Measurements from ENCODE around the gene LRRC74B.
"Not testable (repeated sequence)": the region's sequence is repeated elsewhere in the genome, so short reads cannot be mapped to it uniquely, and the experiment has no call there.

The LRRC74B gene

DNA sequence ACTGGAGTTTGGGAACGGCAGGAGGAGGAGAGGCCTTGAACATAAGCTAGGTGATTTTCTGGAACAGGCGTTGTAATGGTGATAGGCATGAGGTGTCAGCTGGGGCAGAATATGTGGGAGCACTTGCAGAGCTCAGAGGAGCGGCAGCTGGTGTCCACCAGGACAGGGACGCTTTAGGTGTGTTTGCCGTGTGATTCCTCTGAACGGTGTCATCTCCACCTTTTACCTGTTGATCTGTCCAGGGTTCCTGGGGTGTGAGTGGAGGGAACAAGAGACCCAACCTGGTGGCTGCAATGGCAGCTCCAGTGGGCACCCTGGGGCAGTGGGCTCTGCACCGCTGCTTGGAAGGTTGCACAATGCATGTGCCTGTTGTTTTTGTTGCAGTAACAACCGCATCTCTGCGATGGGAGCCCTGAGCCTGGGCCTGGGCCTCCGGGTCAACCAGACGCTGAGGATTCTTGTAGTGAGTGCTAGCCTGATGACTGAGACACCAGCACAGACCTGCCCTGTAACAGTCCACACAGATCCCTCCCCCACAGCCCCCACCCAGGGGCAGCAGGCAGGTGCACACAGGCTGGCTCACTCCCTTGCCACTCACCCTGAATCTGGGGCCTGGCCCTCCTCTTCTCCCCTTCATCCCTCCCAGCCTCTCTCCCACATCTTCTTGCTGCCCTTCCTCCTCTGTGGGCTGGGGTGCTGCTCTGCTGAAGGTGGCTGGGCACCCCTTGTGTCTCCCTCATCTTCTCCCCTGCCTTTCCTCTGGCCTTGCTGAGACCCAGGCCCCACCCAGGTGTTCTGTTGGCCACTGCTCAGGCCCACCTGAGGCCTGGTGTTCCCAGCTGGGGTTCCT is 9.2 kb downstream of the LRRC74B start:
- DNase-seq (ENCODE audit: low spot score): peak; percentile 27

DNA sequence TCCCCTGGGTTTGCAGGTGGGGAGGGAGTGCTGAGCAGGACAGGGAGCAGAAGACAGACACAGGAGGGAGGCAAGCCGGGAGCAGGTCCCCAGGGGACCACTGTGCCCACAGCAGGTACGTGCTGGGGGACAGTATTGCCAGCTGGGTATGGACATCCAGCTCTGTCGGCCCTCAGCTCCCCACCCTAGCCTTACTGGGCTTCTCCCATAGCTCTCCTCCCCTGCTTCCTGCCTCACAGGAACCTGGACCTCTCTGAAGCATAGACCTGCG is 9.8 kb downstream of the LRRC74B start:
- DNase-seq (ENCODE audit: low spot score): no peak

DNA sequence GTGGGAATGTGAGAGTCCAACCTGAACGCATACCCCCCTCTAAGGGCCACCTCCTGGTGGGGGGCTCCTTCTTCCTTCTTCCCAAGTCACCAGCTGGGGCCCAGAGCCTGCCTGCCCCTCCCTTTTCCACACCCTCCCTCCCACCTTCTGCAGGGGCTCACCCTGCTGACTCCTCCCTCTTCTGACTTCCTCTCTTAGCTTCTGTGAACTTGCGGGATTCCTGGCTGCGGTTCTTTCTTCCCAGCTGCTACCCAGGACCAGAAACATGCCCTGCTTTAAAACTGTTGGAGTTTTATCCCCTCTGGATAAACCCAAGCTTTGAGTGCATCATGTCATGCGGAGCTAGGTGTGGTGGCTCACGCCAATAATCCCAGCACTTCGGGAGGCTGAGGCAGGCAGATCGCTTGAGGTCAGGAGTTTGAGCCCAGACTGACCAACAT is 10.2 kb downstream of the LRRC74B start:
- DNase-seq (ENCODE audit: low spot score): peak; percentile 21

DNA sequence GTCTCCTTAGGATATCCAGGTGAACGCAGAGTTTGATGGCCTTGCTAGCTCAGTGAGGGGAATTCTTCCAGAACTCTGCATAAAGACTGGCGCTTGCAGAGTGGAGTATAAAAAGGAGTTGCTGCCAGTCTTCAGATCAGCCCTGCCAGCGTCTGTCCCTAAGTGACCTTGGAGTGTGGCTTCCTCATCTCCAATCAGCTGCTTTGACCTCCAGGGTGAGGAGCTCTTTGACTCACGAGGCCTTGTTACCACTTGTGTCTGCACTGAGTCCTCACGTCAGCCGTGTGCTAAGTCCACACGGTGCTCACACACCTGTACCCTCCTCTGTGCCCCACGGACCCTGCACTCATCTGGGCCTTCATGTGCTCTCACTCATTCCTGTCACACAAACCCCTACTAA is 14.6 kb downstream of the LRRC74B start:
- DNase-seq (ENCODE audit: low spot score): not testable (repeated sequence)

DNA sequence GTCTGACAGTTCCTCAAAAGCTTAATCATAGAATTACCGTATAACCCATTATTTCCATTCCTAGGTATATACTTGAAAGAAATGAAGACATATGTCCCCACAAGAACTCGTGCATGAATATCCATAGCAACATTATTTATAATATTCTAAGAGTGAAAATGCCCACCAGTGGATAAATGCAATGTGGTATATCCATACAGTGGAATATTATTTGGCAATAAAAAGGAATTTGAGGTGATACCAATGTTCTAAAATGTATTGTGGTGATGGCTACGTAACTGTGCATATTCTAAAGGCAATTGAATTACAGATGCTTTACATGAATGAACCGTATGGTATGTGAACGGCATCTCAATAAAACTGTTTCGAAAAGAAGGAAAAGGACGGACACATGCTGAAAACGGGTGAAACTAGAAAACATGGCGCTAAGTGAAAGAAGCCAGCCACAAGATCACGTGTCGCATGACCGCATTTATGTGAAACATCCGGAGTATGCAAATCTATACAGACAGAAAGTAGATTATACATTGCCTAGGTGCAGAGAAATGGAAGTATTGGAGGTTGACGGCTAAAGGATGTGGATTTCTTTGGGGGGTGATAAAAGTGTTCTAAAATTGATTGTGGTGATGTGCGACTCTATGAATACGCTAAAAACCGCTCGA is 16.0 kb downstream of the LRRC74B start:
- DNase-seq (ENCODE audit: low spot score): not testable (repeated sequence)

DNA sequence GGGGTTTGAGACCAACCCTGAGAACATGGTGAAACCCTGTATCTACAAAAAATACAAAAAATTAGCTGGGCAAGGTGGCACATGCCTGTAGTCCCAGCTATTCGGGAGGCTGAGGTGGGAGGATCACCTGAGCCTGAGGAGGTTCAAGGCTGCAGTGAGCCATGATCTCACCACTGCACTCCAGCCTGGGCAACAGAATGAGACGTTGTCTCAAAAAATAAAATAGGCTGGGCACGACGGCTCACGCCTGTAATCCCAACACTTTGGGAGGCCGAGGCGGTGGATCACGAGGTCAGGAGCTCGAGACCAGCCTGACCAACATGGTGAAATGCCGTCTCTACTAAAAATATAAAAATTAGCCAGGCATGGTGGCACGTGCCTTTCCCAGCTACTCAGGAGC is 18.7 kb downstream of the LRRC74B start:
- not testable (repeated sequence) for DNase-seq (ENCODE audit: low spot score)

DNA sequence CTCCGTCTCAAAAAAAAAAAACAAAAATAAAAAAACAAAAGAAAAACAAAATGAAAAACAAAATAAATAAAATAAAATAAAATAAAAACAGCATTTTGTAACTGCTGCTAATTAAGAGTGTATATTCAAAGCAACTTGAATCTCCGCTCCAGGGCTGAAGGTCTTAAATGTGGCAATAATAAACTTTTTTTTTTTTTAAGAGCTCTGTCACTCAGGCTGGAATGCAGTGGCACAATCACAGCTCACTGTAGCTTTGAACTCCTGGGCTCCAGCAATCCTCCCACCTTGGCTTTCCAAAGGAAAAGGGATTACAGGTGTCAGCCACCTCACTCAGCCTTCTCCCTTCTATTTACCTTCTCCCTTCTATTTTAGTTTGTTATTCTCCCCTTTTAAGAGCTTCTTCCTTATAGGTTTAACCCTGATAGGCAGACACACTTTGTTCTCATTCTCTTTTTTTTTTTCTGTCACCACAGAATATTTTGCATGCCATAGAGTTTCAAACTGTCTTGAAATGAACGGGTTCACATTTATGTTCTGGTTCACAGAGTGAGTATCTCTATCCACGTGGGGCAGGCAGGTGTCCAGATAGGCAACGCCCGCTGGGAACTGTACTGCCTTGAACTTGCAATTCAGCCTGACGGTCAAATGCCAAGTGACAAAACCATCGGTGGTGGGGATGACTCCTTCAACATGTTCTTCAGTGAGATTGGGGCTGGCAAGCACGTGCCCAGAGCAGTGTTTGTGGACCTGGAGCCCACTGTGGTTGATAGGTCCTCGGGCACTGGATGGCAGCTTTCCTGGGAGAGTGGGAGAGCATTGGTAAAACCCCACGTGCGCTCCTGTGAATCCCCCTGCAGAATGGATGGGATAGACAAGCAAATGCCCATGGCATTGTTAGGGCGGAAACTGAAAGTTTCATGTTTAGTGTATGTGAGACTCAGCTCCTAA is 19.4 kb downstream of the LRRC74B start:
- no peak for DNase-seq (ENCODE audit: low spot score)

DNA sequence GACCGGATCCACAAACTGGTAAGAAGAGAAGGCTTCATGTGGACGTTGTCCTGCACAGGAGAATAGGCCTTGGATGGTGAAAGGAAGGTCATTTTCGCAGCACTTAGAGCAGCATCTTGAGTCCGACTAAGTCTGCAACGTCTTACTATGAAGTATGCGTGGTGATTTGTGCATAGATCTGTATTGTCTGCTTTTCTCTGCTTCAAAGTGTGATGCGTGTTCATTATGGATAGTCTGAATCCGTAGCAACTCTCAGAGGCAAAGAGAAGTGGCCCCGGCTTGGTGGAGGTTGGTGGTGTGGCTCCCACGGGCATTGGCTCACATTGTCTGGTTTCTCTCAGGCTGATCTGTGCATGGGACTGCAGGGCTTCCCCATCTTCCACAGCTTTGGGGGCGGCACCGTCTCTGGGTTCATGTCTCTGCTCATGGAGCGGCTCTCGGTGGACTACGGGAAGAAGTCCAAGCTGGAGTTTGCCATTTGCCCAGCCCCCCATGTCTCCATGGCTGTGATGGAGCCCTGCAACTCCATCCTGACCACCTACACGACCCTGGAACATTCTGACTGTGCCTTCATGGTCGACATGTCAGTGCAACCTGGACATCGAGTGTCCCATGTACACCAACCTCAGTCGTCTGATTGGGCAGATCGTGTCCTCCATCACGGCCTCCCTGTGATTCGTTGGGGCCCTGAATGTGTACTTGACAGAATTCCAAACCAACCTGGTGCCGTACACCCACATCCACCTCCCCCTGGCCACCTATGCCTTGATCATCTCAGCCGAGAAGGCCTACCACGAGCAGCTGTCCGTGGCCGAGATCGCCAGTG is 21.5 kb downstream of the LRRC74B start:
- DNase-seq (ENCODE audit: low spot score): no peak

DNA sequence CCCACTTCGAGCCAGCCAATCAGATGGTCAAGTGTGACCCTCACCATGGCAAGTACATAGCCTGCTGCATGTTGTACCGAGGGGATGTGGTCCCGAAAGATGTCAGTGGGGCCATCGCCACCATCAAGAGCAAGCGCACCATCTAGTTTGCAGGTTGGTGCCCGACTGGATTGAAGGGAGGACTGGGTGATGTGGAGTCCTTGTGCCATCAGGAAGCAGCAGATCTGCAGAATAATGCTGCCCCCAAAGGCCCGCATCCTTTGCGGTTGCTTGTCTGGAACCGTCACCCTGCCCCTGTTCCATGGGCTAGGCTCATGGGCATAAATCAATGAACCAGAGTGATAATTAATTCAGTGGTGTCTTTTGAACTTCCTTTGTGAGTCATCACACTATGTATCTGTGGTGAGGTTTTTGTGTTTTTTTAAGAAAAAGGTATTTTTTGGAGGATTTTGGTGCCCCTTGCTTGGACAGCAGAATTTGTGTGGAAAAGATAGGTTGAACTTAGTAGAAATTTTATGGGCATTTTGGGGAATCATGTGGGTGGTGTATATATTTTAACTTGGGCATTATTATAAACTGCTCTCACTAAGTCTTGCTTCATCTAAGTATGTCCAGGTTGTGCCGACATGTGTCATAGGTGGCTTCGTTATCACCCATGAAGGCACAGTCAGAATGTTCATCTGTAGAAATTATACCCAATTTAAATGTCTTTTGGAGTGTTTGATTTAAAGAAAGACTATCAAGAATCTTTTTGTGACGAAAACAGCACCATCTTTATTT is 22.3 kb downstream of the LRRC74B start:
- DNase-seq (ENCODE audit: low spot score): no peak

DNA sequence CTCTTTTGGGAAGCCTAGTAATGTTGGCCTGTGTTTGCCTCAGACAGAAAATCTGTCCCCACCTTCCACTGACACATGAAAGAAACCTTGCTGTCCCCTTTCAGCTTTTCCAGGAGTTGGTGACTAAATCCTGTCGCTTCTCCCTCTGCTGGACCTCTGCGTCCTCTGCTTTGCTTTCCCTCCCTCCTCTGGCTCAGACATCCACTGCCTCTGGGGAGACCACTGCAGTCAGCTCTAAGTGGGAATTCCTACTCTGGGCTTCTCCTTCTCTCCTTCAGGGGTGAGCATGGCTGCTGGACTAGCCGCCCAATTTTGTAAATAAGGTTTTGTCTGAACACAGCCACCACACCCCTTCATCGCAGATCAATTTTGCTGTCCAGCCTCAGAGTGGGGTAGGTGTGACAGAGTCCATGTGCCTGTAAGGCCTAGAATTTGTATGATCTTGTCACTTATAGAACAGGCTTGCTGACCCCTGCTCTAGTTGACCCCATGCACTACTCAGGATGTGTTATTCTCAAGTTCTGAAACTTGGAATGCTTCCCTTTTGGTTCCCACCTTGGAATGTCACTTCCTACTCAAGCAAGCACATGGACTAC is 23.0 kb downstream of the LRRC74B start:
- no peak for DNase-seq (ENCODE audit: low spot score)

DNA sequence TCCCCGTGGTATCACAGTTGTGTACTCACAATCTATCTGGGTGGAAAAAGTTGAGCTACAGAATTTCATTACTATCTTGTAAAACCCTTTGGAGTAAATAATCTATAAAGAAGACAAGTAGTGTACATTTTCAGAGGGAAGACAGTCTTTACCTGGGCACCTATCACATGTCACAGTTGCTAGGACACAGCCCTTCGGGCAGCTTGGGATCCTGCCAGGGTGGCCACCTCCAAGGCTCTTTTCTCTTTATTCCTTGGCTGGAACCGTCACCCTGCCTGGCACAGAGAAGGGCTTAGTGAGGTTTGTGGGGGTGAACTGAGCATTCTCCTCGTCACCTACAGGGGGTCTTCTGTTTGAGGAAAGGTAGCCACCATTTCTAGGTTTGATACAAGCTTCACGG is 23.6 kb downstream of the LRRC74B start:
- no peak for DNase-seq (ENCODE audit: low spot score)

DNA sequence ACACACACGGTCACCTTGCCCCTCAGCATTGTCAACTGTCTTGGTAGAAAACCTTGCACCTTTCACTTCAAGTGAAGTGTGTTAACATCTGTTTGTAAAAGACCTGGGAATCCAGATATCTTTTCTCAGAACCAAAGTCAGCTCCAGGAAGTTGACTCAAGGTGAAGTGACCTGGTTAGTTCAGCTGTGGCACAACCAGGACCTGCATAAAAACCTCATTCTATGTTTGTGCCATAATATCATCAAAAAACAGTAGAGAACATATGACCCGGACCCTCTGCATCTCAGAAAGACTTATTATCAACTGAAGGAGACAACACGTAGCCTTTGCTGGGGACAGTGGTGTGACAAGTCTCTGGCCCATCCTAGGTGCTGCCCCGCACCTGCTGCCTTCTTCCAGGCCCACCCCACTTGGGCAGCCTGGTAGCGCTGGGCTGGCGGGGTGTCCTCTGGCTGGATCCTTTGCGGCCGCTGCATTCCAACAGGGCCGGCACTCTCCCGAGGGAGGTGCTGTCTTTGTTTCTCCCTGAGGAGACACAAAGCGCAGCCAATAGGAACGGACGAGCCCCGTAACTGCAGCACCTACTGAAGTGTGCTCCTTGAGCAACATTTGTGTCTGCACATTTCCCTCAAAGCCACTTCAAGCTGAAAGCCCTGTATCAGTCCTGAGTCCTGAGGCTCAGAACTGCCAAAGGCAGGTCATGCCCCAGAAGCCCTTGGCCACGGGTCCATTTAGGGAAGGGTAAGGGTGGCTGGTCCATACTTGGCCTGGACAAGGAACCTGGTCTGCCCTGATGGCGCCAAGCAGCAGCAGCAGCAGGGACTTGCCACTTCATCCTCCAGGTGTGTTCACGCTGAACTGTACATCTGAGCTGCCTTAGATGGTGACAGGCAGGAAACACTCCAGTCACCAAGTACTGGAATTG is 25.2 kb downstream of the LRRC74B start:
- DNase-seq (ENCODE audit: low spot score): no peak

DNA sequence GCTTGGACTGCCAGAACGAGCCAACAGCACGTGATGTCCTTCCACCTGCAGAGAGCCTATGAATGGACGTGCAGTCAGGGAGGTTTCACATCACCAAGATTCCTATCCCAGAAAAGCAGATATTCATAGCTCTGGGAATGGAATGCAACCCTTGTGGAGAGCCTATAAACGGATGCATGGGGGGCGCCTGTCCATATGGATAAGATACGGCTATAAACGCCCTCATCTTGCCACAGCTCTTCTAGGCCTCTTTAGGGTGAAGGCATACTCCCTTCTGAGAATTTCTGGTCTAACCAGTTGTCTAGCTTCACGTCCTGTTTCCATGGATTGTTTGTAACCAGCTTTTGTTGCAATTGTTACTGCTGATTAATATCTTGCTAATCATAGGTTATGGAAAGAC is 26.1 kb downstream of the LRRC74B start:
- not testable (repeated sequence) for DNase-seq (ENCODE audit: low spot score)

DNA sequence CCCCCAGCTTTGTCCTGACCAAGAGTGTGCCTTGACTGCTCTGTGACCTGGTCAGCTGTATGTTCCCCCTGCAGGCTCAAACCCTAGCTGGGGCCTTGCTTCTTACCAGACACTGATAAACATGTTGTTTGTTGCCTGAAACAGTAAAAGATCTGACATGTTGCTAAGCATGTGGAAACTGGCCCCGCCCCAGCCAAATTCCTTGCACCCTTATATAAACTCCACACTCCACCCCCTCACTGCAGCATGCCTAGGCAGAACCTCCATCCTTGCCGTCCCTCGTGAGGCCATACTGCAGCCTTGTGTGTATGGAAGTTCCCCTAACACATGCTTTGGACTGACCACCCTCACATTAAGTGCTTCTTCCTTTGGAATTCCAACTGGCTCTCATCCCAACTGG is 27.3 kb downstream of the LRRC74B start:
- DNase-seq (ENCODE audit: low spot score): no peak

DNA sequence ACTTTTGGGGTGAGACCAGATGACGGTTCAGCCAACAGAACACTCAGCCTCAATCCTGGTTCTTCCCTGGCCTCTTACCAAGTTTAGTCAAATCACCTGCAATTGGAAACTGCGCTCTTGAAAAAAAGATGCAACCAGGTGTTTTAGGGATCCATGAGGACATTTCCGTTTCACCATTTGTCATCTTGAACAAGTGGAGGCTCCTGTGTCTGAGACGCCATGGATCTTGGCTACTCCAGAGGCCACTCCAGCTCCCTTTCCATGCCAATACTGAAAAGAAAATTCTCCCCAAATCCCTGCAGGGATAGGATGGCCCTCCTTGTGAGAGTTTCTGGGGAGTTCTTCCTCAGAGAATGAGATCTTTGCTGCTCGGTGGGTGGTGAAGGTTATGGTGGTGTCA is 27.7 kb downstream of the LRRC74B start:
- DNase-seq (ENCODE audit: low spot score): no peak

DNA sequence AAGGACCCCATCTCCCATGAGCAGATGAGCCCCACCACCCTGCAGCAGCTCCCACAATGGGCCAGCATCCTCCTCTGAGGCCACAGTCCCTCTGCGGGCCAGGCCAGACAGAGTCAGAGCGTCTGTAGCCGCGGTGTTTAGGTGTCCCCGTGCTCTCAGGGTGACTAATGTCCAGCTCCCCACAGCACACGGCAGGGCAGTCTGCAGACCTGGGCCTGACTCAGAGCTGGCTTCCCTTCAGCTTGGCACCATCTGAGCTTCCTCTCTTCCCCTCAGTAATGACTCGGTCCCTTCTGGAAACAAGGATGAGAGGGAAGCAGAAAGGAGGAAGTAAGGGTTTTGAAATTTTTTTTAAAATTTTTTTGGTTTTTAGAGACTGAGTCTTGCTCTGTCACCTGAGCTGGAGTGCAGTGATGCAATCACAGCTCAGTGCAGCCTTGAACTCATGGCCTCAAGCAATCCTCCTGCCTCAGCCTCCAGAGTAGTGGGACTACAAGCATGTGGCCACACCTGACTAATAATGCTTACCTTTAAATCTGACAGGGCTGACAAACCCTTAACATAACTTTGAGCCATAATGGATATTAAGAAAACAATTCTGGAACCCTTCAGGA is 28.5 kb downstream of the LRRC74B start:
- no peak for DNase-seq (ENCODE audit: low spot score)

DNA sequence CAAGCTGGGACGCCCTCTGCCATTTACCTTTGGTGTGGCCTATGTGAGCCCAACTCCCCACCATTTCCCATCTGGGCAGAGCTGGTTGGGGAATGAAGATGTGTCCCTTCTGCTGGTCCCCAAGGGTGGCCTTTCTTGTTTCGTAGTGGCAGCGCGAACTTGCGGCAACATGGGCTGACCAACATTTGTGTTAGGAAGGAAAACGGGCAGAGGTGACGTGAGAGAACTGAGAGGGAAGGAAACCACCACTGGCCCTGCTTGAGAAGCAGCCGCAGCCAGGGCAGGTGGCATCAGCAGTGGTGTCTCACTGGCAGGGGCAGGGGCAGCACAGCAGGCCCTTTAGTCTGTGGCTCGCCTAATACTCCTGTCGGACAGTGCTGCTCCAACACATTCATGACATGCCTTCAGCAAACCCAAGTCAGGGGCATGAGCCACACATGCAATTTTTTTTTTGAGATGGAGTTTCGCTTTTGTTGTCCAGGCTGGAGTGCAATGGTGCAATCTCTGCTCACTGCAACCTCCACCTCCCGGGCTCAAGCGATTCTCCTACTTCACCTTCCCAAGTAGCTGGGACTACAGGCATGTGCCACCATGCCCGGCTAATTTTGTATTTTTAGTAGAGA is 29.9 kb downstream of the LRRC74B start:
- no peak for DNase-seq (ENCODE audit: low spot score)

DNA sequence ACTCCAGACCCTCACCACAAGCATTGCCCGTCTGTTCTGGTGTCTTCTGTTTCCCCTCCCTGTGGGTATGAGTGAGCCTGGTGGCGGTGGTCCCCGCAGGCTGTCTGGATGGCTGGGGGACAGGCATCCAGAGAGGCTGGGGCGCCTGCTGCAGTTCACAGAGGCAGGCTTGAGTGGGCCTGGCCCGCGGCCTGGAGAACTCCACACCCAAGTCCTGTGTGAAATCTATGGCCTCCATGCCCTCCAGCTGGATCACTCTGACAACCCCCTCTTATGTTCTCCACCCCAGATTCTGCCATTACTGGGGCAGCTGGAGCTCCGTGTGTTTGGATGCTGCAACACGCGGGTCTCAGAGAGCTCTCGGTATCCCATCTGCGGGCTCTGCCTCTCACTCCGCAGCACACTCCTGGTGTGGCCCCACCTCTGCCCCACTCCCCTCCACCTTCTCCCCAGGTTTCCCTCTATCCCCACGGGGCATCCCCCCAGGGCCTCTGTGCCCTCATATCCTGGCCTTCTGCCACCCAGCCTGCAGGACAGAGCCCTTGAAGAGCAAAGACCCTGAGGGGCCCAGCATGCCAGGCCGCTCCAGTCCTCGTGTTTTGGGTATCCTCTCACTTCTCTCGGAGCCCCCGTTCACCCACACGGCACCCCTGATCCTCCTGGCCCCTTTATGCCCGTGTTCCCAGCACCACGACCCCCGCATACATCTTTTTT is 31.3 kb downstream of the LRRC74B start:
- DNase-seq (ENCODE audit: low spot score): no peak

Measured in D341Med (cell line).